ENCODE measurements around the gene MFRP. TPM values are rescaled to one million over a fixed set of nuclear protein-coding genes. Genes with fewer than 3 reads are reported as not detected.

Gene MFRP
- total and polyA plus RNA-seq, 10 of the 15 experiments (the other 5 are each of a cell fraction or from before 2014, with no cell fraction given) = not detected

- TF ChIP-seq RELB (IDR thresholded peaks at IDR 0.05; ENCODE audit: low read depth) = peak; percentile 94
- TF ChIP-seq ATF2 (IDR thresholded peaks at IDR 0.05; ENCODE audit: low read length) = no peak
- TF ChIP-seq NKRF (conservative IDR thresholded peaks at IDR 0.05) = peak; percentile 57
- TF ChIP-seq IKZF1 (conservative IDR thresholded peaks at IDR 0.05) = peak; percentile 40
- TF ChIP-seq MAX (IDR thresholded peaks at IDR 0.05; ENCODE audit: low read depth, low read length) = 0 out of 2 replicates have a peak, but pooled peaks have one; percentile 18
- no peak for TF ChIP-seq PAX8 (IDR thresholded peaks at IDR 0.05)
- no peak for TF ChIP-seq ZNF207 (IDR thresholded peaks at IDR 0.05; ENCODE audit: borderline replicate concordance)
- peak; percentile 88 for TF ChIP-seq RFX5 (IDR thresholded peaks at IDR 0.05; ENCODE audit: low read depth, low read length)
- peak; percentile 98 for TF ChIP-seq NFYB (IDR thresholded peaks at IDR 0.05; ENCODE audit: insufficient read depth, low read depth, low read length)
- no peak for TF ChIP-seq SMAD5 (IDR thresholded peaks at IDR 0.05; ENCODE audit: low read depth)
- no peak for TF ChIP-seq JUNB (IDR thresholded peaks at IDR 0.05)
- no peak for TF ChIP-seq SREBF2 (IDR thresholded peaks at IDR 0.05; ENCODE audit: low read length)
- TF ChIP-seq NRF1 (conservative IDR thresholded peaks at IDR 0.05; ENCODE audit: low read depth, low read length) = no peak
- TF ChIP-seq BACH1 (IDR thresholded peaks at IDR 0.05; ENCODE audit: borderline replicate concordance) = peak; percentile 41; the same call in 1 of the 2 replicates
- peak; percentile 53 for TF ChIP-seq RELA (IDR thresholded peaks at IDR 0.05; ENCODE audit: borderline replicate concordance, partially characterized antibody)
- no peak for TF ChIP-seq CHD4 (IDR thresholded peaks at IDR 0.05)
- peak; percentile 10; the same call in 1 of the 2 replicates for TF ChIP-seq CEBPZ (IDR thresholded peaks at IDR 0.05; ENCODE audit: low read depth, low read length)
- TF ChIP-seq ELK1 (IDR thresholded peaks at IDR 0.05; ENCODE audit: low read depth, low read length) = no peak
- peak; percentile 89 for TF ChIP-seq PAX5 (IDR thresholded peaks at IDR 0.05; ENCODE audit: borderline replicate concordance, low read depth, low read length)
- peak; percentile 96 for TF ChIP-seq CREB1 (IDR thresholded peaks at IDR 0.05; ENCODE audit: low read depth)
- TF ChIP-seq FOXM1 (IDR thresholded peaks at IDR 0.05; ENCODE audit: low read depth, low read length) = peak; percentile 97
Observed at GRCh38 chr11:119334174-119334930, 12.2 kb downstream of the MFRP start, which contains the start of gene RNF26 (continued).
